ENCODE data around the gene FBXO27. TPM values are rescaled to one million over a fixed set of nuclear protein-coding genes. Genes with fewer than 3 reads are reported as not detected.
A peak's percentile ranks its signal among the peaks of the same experiment; 100 is the strongest.

Gene FBXO27
- total RNA-seq, 2 donors from 2014 or later = 15.9 to 26.4 TPM

DNA sequence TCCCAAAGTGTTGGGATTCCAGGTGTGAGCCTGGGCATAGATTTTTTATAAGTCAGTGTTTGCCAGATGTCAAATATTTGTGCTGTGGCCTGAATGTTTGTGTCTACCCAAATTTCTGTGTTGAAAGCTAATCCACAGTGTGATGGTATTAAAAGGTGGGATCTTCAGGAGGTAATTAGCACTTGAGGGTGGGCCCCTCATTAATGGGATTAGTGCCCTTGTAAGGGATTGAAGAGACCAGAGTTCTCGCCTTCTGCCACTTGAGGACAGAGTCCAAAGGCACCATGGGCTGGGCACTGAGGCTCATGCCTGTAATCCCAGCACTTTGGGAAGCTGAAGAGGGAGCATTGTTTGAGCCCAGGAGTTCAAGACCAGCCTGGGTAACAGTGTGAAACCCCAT, 47.1 kb downstream of the FBXO27 start:
- Histone ChIP-seq H3K4me3 (no peak overlapping the region), H3K27me3 (replicated peaks; ENCODE audit: insufficient read depth) (no peaks in the 10 kb centered on the region), H3K4me1 (replicated peaks) (no peaks in the 10 kb centered on the region), H3K9me3 (no peaks in the 10 kb centered on the region), H3K36me3 (no peaks in the 10 kb centered on the region), H3K27ac (no peak overlapping the region)
- no peak for TF ChIP-seq POLR2AphosphoS5 (IDR thresholded peaks at IDR 0.05)
- TF ChIP-seq, protein P1, sequence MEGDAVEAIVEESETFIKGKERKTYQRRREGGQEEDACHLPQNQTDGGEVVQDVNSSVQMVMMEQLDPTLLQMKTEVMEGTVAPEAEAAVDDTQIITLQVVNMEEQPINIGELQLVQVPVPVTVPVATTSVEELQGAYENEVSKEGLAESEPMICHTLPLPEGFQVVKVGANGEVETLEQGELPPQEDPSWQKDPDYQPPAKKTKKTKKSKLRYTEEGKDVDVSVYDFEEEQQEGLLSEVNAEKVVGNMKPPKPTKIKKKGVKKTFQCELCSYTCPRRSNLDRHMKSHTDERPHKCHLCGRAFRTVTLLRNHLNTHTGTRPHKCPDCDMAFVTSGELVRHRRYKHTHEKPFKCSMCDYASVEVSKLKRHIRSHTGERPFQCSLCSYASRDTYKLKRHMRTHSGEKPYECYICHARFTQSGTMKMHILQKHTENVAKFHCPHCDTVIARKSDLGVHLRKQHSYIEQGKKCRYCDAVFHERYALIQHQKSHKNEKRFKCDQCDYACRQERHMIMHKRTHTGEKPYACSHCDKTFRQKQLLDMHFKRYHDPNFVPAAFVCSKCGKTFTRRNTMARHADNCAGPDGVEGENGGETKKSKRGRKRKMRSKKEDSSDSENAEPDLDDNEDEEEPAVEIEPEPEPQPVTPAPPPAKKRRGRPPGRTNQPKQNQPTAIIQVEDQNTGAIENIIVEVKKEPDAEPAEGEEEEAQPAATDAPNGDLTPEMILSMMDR (IDR thresholded peaks at IDR 0.05) = no peak
- no peak for TF ChIP-seq POLR2A (IDR thresholded peaks at IDR 0.05)
- intact Hi-C loops (cut with DNase I) = no loop called here
- no peak for DNase-seq (ENCODE audit: low spot score)
- 100% methylated on average over 1 of the region's 1 CpG for WGBS

DNA sequence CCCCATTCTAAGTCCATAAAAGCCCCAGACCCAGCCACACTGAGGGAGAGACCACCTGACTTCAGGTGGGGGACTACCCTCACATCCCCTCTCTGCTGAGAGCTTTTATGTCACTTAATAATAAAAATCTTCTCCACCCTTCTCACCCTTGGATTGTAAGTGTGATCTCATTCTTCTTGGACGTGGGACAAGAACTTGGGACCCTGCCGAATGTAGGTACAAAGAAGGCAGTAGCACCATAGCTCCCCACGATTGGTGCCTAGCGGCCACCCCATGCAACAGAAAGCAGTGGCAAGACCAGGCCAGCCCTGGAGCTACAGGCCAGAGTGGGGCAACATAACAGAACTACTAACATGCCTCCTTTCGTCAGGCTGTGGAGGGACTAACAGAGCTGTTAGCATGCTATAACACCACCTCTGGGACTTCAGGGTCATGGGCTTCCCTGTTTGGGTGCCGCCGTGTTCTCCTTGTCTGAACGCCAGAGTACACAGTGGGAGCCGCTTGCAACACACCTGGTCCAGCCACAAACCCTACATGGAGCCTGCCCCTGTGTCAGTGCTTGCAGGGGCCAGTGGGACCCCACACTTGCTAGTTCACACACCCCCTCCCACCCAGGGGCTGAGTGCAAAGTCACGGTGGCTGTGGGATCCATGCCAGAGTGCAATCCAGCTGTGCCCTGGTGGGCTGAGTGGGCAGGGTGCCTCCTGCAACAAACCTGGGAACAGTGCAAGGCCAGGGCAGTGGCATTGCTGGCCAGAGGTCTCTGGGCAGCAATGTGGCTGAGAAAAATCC, 51.6 kb downstream of the FBXO27 start:
- Histone ChIP-seq H3K27ac (no peak overlapping the region), H3K4me1 (replicated peaks) (no peaks in the 10 kb centered on the region), H3K27me3 (replicated peaks; ENCODE audit: insufficient read depth) (no peaks in the 10 kb centered on the region), H3K4me3 (no peak overlapping the region), H3K36me3 (no peaks in the 10 kb centered on the region), H3K9me3 (no peaks in the 10 kb centered on the region)
- TF ChIP-seq POLR2AphosphoS5 (IDR thresholded peaks at IDR 0.05) = no peak
- no peak for TF ChIP-seq POLR2A (IDR thresholded peaks at IDR 0.05)
- TF ChIP-seq, protein P1 (IDR thresholded peaks at IDR 0.05) = no peak
- WGBS = 95% methylated on average over 10 of the region's 10 CpGs
- intact Hi-C loops (cut with DNase I) = no loop called here
- no peak for DNase-seq (ENCODE audit: low spot score)

- Histone ChIP-seq H3K27ac (no peak overlapping the region), H3K36me3 (no peaks in the 10 kb centered on the region), H3K4me3 (no peak overlapping the region), H3K9me3 (no peaks in the 10 kb centered on the region), H3K4me1 (replicated peaks) (no peaks in the 10 kb centered on the region), H3K27me3 (replicated peaks; ENCODE audit: insufficient read depth) (no peaks in the 10 kb centered on the region)
- no peak for TF ChIP-seq POLR2AphosphoS5 (IDR thresholded peaks at IDR 0.05)
- TF ChIP-seq, protein P1 (IDR thresholded peaks at IDR 0.05) = no peak
- TF ChIP-seq POLR2A (IDR thresholded peaks at IDR 0.05) = no peak
- intact Hi-C loops (cut with DNase I) = no loop called here
- 86% methylated on average over 5 of the region's 5 CpGs for WGBS
- no peak for DNase-seq (ENCODE audit: low spot score)
Observed at GRCh38 chr19:38979812-38980211, 52.5 kb downstream of the FBXO27 start.

DNA sequence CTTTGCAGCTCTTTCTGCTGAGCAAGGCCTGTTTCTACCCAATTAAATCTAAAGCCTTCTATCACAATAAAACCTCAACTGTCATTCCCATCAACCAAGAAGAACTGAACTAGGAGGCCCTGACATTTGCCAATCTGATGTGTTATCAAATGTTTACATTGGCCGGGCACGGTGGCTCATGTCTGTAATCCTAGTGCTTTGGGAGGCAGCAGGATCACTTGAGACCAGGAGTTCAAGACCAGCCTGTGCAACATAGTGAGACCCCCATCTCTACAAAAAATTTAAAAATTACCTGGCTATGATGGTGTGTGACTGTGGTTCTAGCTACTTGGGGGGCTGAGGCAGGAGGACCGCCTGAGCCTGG, 54.0 kb downstream of the FBXO27 start:
- Histone ChIP-seq H3K4me1 (replicated peaks) (no peaks in the 10 kb centered on the region), H3K4me3 (no peak overlapping the region), H3K9me3 (no peaks in the 10 kb centered on the region), H3K27ac (peak overlapping the region in 1 of 2 donors; percentile 36), H3K36me3 (no peaks in the 10 kb centered on the region), H3K27me3 (replicated peaks; ENCODE audit: insufficient read depth) (no peaks in the 10 kb centered on the region)
- DNase-seq (ENCODE audit: low spot score) = peak; percentile 36
- WGBS = 73% methylated on average over 3 of the region's 3 CpGs
- intact Hi-C loops (cut with DNase I) = no loop called here
- TF ChIP-seq, protein P1 (IDR thresholded peaks at IDR 0.05) = no peak
- TF ChIP-seq POLR2AphosphoS5 (IDR thresholded peaks at IDR 0.05) = peak; percentile 46

All from prostate gland (tissue), 2 donors.